Heart left ventricle (tissue), 16 donors: ENCODE measurements around the gene KRTAP20-1. TPM values are rescaled to one million over a fixed set of nuclear protein-coding genes. Genes with fewer than 3 reads are reported as not detected.

Experiments
- ATAC-seq, 4 donors: fragments of 200-7000 bp; cut with Tn5 transposase; one replicate each; pipeline ENCODE4 v1.9.1; 2020 to 2022; ENCODE audit warnings: moderate library complexity in 4 of 4, mild to moderate bottlenecking in 3 of 4, moderate number of reproducible peaks in 1 of 4
- DNase-seq, 5 donors: peaks; one replicate each; pipeline ENCODE4 v3.0.0-alpha.2; 2020
- H3K27ac ChIP-seq, 12 donors: fragments of 200-600 bp; sonication (generic) in 4 of 12; one replicate each; pipeline versions ENCODE4 v1.5.0 to v1.8.0; 2016 to 2022; ENCODE audit warnings: mild to moderate bottlenecking in 2 of 12
- H3K27me3 ChIP-seq, 9 donors: fragments of 200-600 bp; sonication (generic) in 2 of 9; one replicate each; pipeline versions ENCODE4 v1.5.1 to v1.8.0; 2016 to 2022; ENCODE audit warnings: mild to moderate bottlenecking in 3 of 9
- H3K36me3 ChIP-seq, 9 donors: fragments of 200-600 bp; sonication (generic) in 2 of 9; one replicate each; pipeline versions ENCODE4 v1.5.0 to v1.8.0; 2018 to 2022; ENCODE audit warnings: mild to moderate bottlenecking in 2 of 9
- H3K4me1 ChIP-seq, 12 donors: fragments of 200-600 bp; sonication (generic) in 4 of 12; one replicate each; pipeline versions ENCODE4 v1.5.0 to v1.8.0; 2016 to 2022; ENCODE audit warnings: mild to moderate bottlenecking in 3 of 12
- H3K4me3 ChIP-seq, 12 donors: fragments of 200-600 bp; sonication (generic) in 4 of 12; one replicate each; pipeline versions ENCODE4 v1.5.0 to v1.8.0; 2017 to 2022; ENCODE audit warnings: mild to moderate bottlenecking in 9 of 12, moderate library complexity in 4 of 12
- H3K9me3 ChIP-seq, 12 donors: fragments of 200-600 bp; sonication (generic) in 4 of 12; one replicate each; pipeline versions ENCODE4 v1.5.0 to v1.8.0; 2016 to 2022; ENCODE audit warnings: mild to moderate bottlenecking in 1 of 12
- CTCF ChIP-seq, 12 donors: fragments of 200-600 bp; sonication (generic) in 4 of 12; IDR thresholded peaks; one replicate each; pipeline versions ENCODE4 v1.5.0 to v1.8.0; 2018 to 2022; ENCODE audit warnings: antibody characterized with exemption in 12 of 12, mild to moderate bottlenecking in 5 of 12
- POLR2A ChIP-seq, 2 donors: fragments of 450-650 bp; IDR thresholded peaks; one replicate each; pipeline ENCODE4 v1.6.1; 2017; ENCODE audit warnings: antibody characterized with exemption in 2 of 2, mild to moderate bottlenecking in 2 of 2, moderate library complexity in 2 of 2
- WGBS, 4 donors: extraction: QIAGEN DNeasy Blood & Tissue Kit in 2 of 4; methylation state at CpG; one replicate each; pipeline versions ENCODE4 v1.1.5 to v1.1.7; 2013 to 2018; 5-methylcytosine and 5-hydroxymethylcytosine counted together
- intact Hi-C, 10 donors: fragments of 100-400 bp; cut with DNase I; formaldehyde crosslinking; loops; one replicate each; pipeline versions ENCODE4 v1.11.1 to v1.14.2; 2022
- polyA plus RNA-seq, 2 donors: library from polyadenylated mRNA; stranded (reverse); fragments of 200-250 nt; gene quantifications; one replicate each; pipeline ENCODE4 v1.2.3, GENCODE V29; 2013
- total RNA-seq, 9 donors: library from RNA; depleted of rRNA in 2 of 9; stranded (reverse); fragments of >200 nt in 2 of 9; fragmentation: NEBNext Ultra II Directional in 3 of 9; extraction: Animal tissue kit (Norgen Biotek cat#: 25700) in 3 of 9; gene quantifications; one replicate each; pipeline versions ENCODE4 v1.1.0 to v1.2.4, GENCODE V29; 2016 to 2023
- donor health status: ischemic (EF 13 %, LVEDD 7.1; RV severe dilation, severe dysfunction).
- donor health status: healthy with polysubstance abuse.
- donor health status: DM: no; HTN: yes; CAD: no.
- donor health status: DM: no; HTN: no; CAD: no.
- donor health status: ischemic (EF 25% LVEDD 6.9; RV normal size, moderate dysfunction).
- donor health status: ischemic (EF 25% LVEDD 5.7; RV mildly dilated, moderate dysfunction).
- donor health status: healthy.
- donor health status: DM: yes; HTN: yes; CAD: no.
- donor health status: ischemic (EF 35%, LVEDD 5.7; RV mildly dilated, moderate dysfunction).
- donor health status: nonischemic (EF 11% LVEDD 7.7; RV severe dilation, severe dysfunction).
- donor health status: DM: yes; HTN: yes; CAD: no.
- donor health status: PGD.
- donor health status: ischemic (EF 29% LVEDD 5.4; RV normal size, mild dysfunction).
- donor health status: nonischemic (EF 23%, LVEDD 6.1; RV moderate dilation, normal function).

Gene KRTAP20-1
- total and polyA plus RNA-seq, 11 donors = not detected

DNA sequence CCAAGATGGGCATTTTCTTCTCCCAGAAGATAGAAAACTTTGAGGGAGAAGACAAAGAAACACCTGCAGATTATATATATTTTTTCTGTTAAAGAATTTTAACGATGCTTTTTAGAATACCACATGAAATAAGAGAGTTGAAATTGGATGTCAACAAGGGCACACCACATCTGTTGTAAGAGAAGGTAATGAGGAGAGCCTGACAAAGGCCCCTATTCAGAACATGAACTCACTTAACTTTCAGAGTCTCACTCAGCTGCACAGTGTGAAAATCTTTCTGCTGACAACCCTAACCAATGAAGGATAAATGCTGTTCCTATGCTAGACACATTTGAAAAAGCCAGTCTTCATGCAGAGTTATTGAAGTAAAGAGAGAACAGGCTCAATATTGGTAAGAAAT, 33.4 kb upstream of the KRTAP20-1 start:
- Histone ChIP-seq H3K36me3 (no peaks in the 10 kb centered on the region), H3K4me3 (no peak overlapping the region), H3K9me3 (no peaks in the 10 kb centered on the region), H3K27me3 (no peaks in the 10 kb centered on the region), H3K4me1 (no peaks in the 10 kb centered on the region), H3K27ac (no peak overlapping the region)
- no peak for TF ChIP-seq POLR2A (IDR thresholded peaks at IDR 0.05)
- TF ChIP-seq CTCF (IDR thresholded peaks at IDR 0.05) = no peak
- DNase-seq (no peak), ATAC-seq (no peak)
- intact Hi-C loops = loop anchor here in 1 of 10 donors (10.0 kb wide), 1 partner anchor 58 kb away; no protein-coding TSS in a partner anchor
- WGBS, 4 donors = 51 to 64% (median 54%) methylated on average over 1 of the region's 1 CpG

- Histone ChIP-seq H3K4me3 (no peak within 1 kb of the TSS), H3K36me3 (no peaks in the 10 kb centered on the region), H3K27ac (no peak within 1 kb of the TSS), H3K9me3 (no peaks in the 10 kb centered on the region), H3K4me1 (no peaks in the 10 kb centered on the region), H3K27me3 (no peaks in the 10 kb centered on the region)
- ATAC-seq = no peak
- no peak for DNase-seq
- intact Hi-C loops = no loop called here
- no peak for TF ChIP-seq POLR2A (IDR thresholded peaks at IDR 0.05)
- no peak for TF ChIP-seq CTCF (IDR thresholded peaks at IDR 0.05)
Observed at GRCh38 chr21:30590297-30590696, 25.9 kb upstream of the KRTAP20-1 start, which contains the start of gene KRTAP22-2. Gene KRTAP22-2 (minus strand): TSS chr21:30590397.

- Histone ChIP-seq H3K4me3 (no peak within 1 kb of the TSS), H3K4me1 (no peaks in the 10 kb centered on the region), H3K9me3 (no peaks in the 10 kb centered on the region), H3K27ac (no peak within 1 kb of the TSS), H3K36me3 (no peaks in the 10 kb centered on the region), H3K27me3 (no peaks in the 10 kb centered on the region)
- intact Hi-C loops = no loop called here
- DNase-seq (no peak), ATAC-seq (peak in 1 of 4 donors; percentile 27)
- 85 to 97% (median 88%) methylated on average over 4 of the region's 4 CpGs for WGBS, 4 donors
- no peak for TF ChIP-seq CTCF (IDR thresholded peaks at IDR 0.05)
- no peak for TF ChIP-seq POLR2A (IDR thresholded peaks at IDR 0.05)
Observed at GRCh38 chr21:30592140-30592539, 24.1 kb upstream of the KRTAP20-1 start, which contains the start of gene KRTAP6-3. Gene KRTAP6-3 (plus strand): TSS chr21:30592440. CDS start chr21:30592446, 6 bp downstream.

DNA sequence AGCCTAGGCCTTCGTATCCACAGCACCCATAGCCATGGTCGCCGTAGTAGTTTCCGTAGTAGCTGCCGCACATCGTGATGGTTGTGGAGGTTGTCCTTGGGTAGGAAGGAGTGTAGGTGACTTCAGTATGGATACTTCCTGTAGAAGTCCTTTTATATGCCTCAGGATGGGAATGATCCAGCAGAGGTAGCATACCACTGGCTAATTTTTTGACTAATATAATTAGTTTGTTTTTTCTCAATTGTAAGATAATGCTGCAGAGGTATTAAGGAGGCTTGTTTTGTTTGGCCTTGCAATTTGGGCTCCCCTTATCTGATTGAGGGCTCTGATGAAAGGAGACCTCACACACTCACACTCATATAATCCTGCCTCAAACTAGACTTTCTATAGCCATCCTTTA, 17.4 kb upstream of the KRTAP20-1 start, which contains the start of gene KRTAP6-2:
KRTAP6-2 (minus strand) TSS at position 101 of the 400 bp plus-strand sequence; CDS start at position 73, 28 bp downstream.
- ATAC-seq (no peak), DNase-seq (no peak)
- Histone ChIP-seq H3K27me3 (no peaks in the 10 kb centered on the region), H3K4me3 (no peak within 1 kb of the TSS), H3K9me3 (peaks cover 0 to 5% (median 0%) of the 10 kb centered on the region in 12 donors), H3K27ac (no peak within 1 kb of the TSS), H3K36me3 (no peaks in the 10 kb centered on the region), H3K4me1 (no peaks in the 10 kb centered on the region)
- 91 to 95% (median 93%) methylated on average over 6 of the region's 6 CpGs for WGBS, 4 donors
- TF ChIP-seq POLR2A (IDR thresholded peaks at IDR 0.05) = no peak
- no peak for TF ChIP-seq CTCF (IDR thresholded peaks at IDR 0.05)
- intact Hi-C loops = no loop called here
